NCI-H128 (cell line): ENCODE data around the gene IQGAP2.

Experiments
- DNase-seq: peaks from one replicate; lab custom pipeline; 2025; ENCODE audit not compliant: unreplicated experiment; lab: John Stamatoyannopoulos, UW

Gene IQGAP2

GRCh38 chr5:76384705-76385104, 18.4 kb upstream of the IQGAP2 start:
- no peak for DNase-seq

GRCh38 chr5:76385540-76385939, 17.5 kb upstream of the IQGAP2 start:
- DNase-seq, result no peak

GRCh38 chr5:76386360-76386759, 16.7 kb upstream of the IQGAP2 start:
- DNase-seq, result no peak

- no peak for DNase-seq
Measured at GRCh38 chr5:76388236-76388635, 14.8 kb upstream of the IQGAP2 start.

DNA sequence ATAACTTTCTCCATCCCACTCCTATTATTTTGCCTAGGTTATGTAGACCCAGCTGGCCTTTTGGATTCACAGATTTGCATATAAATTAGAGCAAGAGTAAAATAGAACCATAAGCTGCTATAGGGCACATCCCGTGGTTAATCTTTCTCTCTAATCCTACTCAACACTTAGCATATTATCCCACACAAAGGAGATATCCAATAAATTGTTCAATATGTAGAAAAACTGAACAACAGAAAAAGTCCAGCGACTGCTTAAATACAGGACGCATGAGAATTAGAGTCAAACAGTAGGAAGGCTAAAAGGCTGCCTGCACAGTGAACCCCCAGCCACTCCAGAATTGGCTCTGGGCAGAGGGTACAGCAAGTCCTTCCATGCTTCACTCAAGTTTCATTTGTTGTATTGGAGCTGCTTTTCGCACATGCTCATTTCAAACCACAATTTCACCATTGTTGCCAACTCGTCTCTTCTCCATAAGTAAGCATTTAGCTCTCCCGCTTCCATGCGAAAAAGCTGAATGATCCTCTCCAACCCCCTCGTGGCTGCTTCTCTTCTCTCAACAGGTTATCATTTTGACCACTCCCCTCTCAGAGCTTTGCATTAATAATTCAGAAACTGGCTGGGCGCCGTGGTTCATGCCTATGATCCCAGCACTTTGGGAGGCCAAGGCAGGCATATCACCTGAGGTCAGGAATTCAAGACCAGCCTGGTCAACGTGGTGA, 14.1 kb upstream of the IQGAP2 start:
- no peak for DNase-seq

DNA sequence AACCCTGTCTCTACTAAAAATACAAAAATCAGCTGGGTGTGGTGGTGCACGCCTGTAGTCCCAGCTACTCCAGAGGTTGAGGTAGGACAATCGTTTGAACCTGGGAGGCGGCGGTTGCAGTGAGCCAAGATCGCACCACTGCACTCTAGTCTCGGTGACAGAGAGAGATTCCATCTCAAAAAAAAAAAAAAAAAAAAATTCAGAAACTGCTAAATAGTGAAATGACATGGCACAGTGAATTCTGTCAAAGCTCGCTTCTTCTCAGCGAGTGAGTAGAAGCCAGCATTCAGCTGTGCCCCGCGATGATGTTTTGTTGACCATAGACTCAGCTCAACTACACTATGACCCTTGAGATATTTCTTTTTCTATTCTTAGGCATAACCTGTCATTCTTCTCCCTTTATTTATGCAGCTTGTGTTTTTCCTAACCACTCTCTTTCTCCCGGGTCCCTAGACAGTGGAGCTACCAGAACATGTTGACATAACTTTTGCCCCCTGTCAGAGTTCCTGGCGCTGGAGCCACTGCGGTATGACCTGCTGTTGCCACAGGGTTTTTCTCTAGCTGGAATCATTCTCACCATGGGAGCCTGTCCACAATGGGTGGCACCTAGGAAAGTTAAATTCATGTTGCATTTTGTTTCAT, 13.5 kb upstream of the IQGAP2 start:
- DNase-seq, result no peak

DNA sequence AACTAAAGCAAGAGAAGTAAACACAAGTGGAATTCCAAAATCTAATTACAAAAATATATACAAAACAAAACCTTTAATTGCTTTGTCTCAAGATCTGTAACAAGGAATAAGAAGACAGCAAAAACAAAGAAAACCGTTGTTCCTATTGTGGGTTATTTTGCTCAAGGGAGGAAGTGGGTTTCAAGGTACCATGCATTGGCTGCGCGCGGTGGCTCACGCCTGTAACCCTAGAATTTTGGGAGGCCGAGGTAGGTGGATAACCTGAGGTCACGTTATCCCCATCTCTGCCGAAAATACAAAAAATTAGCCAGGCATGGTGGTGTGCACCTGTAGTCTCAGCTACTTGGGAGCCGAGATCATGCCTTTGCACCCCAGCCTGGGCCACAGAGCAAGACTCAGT, 12.1 kb upstream of the IQGAP2 start:
- DNase-seq, result no peak

DNA sequence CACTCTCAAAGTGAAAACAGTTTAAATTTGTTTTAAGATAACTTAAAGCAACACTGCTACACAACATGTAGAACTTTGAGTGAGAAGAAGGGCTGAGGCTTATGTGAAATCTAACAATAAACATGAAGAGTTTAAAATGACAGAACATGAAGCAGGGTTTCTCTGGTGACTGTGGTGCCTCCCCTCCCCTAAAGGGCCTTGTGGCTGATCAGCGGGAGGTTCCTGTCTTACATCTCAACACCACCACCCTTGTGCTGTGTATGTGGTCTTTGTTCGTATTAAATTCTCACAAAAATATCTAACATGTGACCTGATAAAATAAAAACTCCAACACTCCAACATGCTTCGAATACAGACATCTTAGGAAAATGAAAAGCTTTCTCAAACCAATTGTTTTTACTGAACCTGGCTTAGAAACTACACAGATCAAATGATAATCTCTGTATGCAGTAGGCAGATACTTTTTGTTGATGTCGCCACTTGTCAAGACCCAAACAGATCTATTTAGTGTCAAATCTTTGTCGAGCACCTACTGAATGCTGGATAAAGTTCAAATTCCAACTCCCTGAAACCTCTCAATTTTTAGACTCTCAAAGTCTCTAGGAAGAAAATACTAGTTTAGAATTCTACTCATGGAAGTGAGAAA, 9.9 kb upstream of the IQGAP2 start:
- no peak for DNase-seq

GRCh38 chr5:76397200-76397599, 5.9 kb upstream of the IQGAP2 start:
- DNase-seq, result no peak

GRCh38 chr5:76399268-76399667, 3.8 kb upstream of the IQGAP2 start:
- no peak for DNase-seq

DNA sequence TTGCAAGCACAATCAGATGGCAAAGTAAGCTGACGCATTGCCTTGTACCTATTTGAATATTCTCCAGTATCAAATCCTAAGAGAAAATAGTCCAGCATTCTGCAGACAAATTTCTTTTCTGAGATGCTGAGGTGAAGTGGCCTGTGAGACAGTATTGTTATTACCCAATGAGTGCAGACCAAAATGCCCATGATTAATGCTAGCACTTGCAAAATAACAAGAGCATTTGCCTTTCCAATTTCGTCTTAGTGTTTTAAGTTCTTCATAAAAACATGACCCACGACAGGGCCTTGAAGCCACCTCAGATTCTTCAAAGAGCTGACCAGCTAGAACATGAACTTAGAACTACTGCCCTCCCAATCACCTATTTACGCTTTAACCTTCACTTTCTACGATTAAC, 2.6 kb upstream of the IQGAP2 start:
- DNase-seq, result no peak

DNA sequence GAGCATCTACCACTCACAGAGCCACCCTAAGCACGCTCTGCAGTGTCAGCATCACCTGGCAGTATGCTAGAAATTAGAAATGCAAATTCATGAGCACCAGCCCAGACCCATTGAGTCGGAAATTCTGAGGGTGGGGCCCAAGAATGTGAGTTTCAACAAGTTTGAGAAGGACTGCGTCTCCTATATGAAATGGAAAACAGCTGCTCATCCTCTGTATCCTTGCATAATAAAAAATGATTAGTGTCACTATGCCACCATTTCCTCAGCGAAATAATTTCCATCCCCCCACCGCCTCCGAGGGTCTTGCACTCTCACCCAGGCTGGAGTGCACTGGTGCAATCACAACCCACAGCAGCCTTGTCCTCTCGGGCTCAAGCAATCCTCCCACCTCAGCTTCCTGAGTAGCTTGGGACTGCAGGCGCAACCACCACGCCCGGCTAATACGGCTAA, 1.3 kb upstream of the IQGAP2 start:
- no peak for DNase-seq

GRCh38 chr5:76402251-76402885, 717 bp upstream of the IQGAP2 start:
- no peak for DNase-seq

DNA sequence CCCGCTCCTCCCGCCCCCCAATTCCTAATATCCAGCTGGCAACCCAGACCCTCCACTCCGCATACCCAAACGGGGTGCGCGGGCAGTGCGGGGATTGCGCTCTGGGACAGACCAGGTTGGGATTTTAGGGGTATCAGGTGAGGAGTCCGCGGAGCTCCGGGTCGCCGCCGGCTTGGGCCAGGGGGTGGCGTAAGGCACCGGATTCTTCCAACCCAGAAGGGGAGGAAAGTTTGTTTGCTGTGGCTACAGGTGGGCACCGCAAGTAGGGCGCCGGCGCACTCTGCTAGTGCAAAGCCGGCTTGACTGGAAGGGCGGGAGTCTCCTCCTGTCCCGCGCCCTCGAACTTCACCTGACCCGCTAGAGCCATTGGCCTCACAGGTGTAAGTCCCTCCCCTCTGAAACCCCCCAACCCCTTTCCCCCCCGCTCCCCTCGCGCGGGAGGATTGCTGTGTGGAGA, 709 bp downstream of the IQGAP2 start:
- no peak for DNase-seq

GRCh38 chr5:76404223-76405211, 1.4 kb downstream of the IQGAP2 start:
- no peak for DNase-seq

- no peak for DNase-seq
Measured at GRCh38 chr5:76406014-76406413, 2.9 kb downstream of the IQGAP2 start.

GRCh38 chr5:76406673-76407072, 3.6 kb downstream of the IQGAP2 start:
- no peak for DNase-seq

- no peak for DNase-seq
Measured at GRCh38 chr5:76408104-76408654, 5.1 kb downstream of the IQGAP2 start.

DNA sequence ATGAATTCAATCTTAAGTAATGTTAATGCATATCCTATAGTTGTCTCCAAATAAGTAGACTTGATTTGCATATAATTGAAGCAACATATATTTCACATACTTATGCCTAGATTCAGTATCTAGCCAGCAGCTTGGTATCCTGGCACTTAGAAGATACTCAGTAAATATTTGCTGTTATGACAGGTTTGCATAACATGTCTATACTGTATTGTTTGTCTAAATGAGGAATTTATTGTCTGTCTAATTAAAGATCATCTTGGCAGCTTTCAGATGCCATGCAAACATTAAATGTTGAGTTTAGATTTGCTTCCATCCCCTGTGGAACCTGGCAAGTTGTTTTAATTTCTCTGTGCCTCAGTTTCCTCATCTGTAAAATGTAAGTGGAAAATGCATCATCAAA, 9.4 kb downstream of the IQGAP2 start:
- no peak for DNase-seq

DNA sequence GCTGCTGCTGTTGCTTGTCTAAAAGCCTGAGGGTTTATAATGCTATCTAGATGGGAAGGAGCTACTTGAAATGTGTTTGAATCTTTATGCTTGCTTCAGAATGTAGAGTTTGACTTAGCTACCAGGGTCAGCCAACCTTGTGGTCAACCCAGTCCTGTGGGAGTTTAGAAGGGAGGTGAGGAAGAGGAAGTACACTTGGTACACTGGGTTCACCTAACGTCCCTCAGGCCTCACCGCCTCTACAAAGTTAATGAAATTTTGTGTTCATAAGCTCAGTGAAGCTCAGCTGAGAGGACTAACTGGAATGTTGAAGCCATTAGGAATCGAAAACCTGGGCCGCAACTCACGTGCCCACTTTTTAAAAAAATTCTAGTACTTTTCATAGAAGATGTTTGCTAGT, 10.7 kb downstream of the IQGAP2 start:
- DNase-seq, result no peak
